Kidney (tissue), 14 donors: ENCODE results near the gene NFE2. TPM values are rescaled to one million over a fixed set of nuclear protein-coding genes. Genes with fewer than 3 reads are reported as not detected.
A peak's percentile ranks its signal among the peaks of the same experiment; 100 is the strongest.
"Not testable (repeated sequence)": the region's sequence is repeated elsewhere in the genome, so short reads cannot be mapped to it uniquely, and the experiment has no call there.

Experiments used
- DNase-seq, 5 donors: peaks; one replicate each; pipeline ENCODE4 v3.0.0-alpha.2; 2013 to 2020
- FAIRE-seq: peaks from 2 replicates; lab custom pipeline; 2012; peaks lifted over from hg19 to GRCh38; lab: Jason Lieb, UNC
- H3K27ac ChIP-seq, 2 donors: one replicate each; pipeline ENCODE4 v1.7.0; 2013; ENCODE audit warnings: low read depth in 2 of 2, low read length in 2 of 2, inconsistent platforms in 1 of 2
- H3K27me3 ChIP-seq: one replicate; pipeline ENCODE4 v1.7.1; 2013; ENCODE audit warnings: low read length, inconsistent platforms; ENCODE audit not compliant: control insufficient read depth, insufficient read depth
- H3K36me3 ChIP-seq, 3 donors: one replicate each; pipeline versions ENCODE4 v1.7.0 to v1.7.1; 2013; ENCODE audit warnings: low read length in 3 of 3, control low read depth in 1 of 3, inconsistent platforms in 1 of 3; ENCODE audit not compliant: insufficient read depth in 3 of 3, control insufficient read depth in 2 of 3
- H3K4me1 ChIP-seq, 3 donors: one replicate each; pipeline versions ENCODE4 v1.7.0 to v1.7.1; 2013; ENCODE audit warnings: low read length in 3 of 3, inconsistent platforms in 1 of 3, low read depth in 1 of 3; ENCODE audit not compliant: control insufficient read depth in 2 of 3, insufficient read depth in 2 of 3
- H3K4me3 ChIP-seq, 3 donors: one replicate each; pipeline versions ENCODE4 v1.7.0 to v1.8.1; 2013; ENCODE audit warnings: low read length in 3 of 3, control low read depth in 1 of 3, inconsistent platforms in 1 of 3
- H3K9ac ChIP-seq, 3 donors: one replicate each; pipeline versions ENCODE4 v1.7.0 to v1.7.1; 2013; ENCODE audit warnings: low read length in 3 of 3, control low read depth in 1 of 3, inconsistent platforms in 1 of 3
- H3K9me3 ChIP-seq, 3 donors: one replicate each; pipeline versions ENCODE4 v1.7.0 to v1.7.1; 2013; ENCODE audit warnings: low read length in 3 of 3, control low read depth in 1 of 3, inconsistent platforms in 1 of 3; ENCODE audit not compliant: control insufficient read depth in 2 of 3, insufficient read depth in 1 of 3
- CTCF ChIP-seq: IDR thresholded peaks from 3 replicates; pipeline ENCODE4 v1.5.1; 2012; ENCODE audit warnings: mild to moderate bottlenecking, moderate library complexity, borderline replicate concordance; ENCODE audit not compliant: insufficient read depth; ENCODE audit errors: extremely low read depth
- intact Hi-C: fragments of 100-400 bp; cut with DNase I; formaldehyde crosslinking; loops from one replicate; pipeline ENCODE4 v1.11.1; 2022
- polyA plus RNA-seq: library from polyadenylated mRNA; stranded (reverse); fragments of 350-450 nt; fragmentation: Illumina TruSeq; extraction: RNeasy Lipid Tissue Mini Kit (QIAGEN cat#74804); gene quantifications from one replicate; pipeline ENCODE4 v1.2.3, GENCODE V29; 2014; ENCODE audit warnings: low read depth, low replicate concordance; ENCODE audit not compliant: insufficient read depth
- total RNA-seq: library from RNA; stranded (reverse); fragmentation: NEBNext Ultra II Directional; extraction: Animal tissue kit (Norgen Biotek cat#: 25700); gene quantifications from one replicate; pipeline ENCODE4 v1.2.1, GENCODE V29; 2021
- donor health status: control.
- donor health status: control.
- donor health status: control.
- donor health status: control.
- donor health status: control.
- donor health status: DM: yes; HTN: yes; CAD: no.
- donor health status: Normal renal cell carcinoma (clear cell type).

NFE2 gene
- total and polyA plus RNA-seq, 2 donors from 2014 or later, result 1.6 TPM; not detected in 1

- Histone ChIP-seq H3K4me1 (peaks cover 15 to 22% (median 22%) of the 10 kb centered on the region in 3 donors), H3K4me3 (peak overlapping the region; percentile 8 to 95 (median 40)), H3K9me3 (no peaks in the 10 kb centered on the region), H3K27me3 (no peaks in the 10 kb centered on the region), H3K36me3 (peaks cover 22 to 58% (median 42%) of the 10 kb centered on the region in 3 donors), H3K9ac (peak overlapping the region in 2 of 3 donors; percentile 30 to 47), H3K27ac (peak overlapping the region in 1 of 2 donors; percentile 5)
- no peak for DNase-seq
- intact Hi-C loops, result no loop called here
- FAIRE-seq, result no peak
- TF ChIP-seq CTCF, result no peak
Observed at GRCh38 chr12:54282949-54283593, 17.7 kb downstream of the NFE2 start.

- H3K27ac ChIP-seq, DNase-seq, intact Hi-C loops, FAIRE-seq, H3K27me3 ChIP-seq, H3K9me3 ChIP-seq: not testable (repeated sequence)
- peak overlapping the region; percentile 96 to 100 (median 99) for H3K9ac ChIP-seq
- H3K4me1 ChIP-seq, result peaks cover 19 to 26% (median 25%) of the 10 kb centered on the region in 3 donors
- H3K4me3 ChIP-seq, result peak overlapping the region; percentile 95 to 100 (median 100)
- peaks cover 17 to 46% (median 29%) of the 10 kb centered on the region in 3 donors for H3K36me3 ChIP-seq
Observed at GRCh38 chr12:54281694-54282093, 19.1 kb downstream of the NFE2 start.

- H3K4me1 ChIP-seq, result peaks cover 19 to 26% (median 25%) of the 10 kb centered on the region in 3 donors
- FAIRE-seq, result not testable (repeated sequence)
Observed at GRCh38 chr12:54281261-54281638, 19.6 kb downstream of the NFE2 start.

GRCh38 chr12:54280468-54281260 is 20.2 kb downstream of the NFE2 start, which contains the start of gene HNRNPA1:
Gene HNRNPA1 (plus strand): TSS chr12:54280726. CDS start chr12:54280808, 82 bp downstream.
- H3K4me3 ChIP-seq, result peak within 1 kb of the TSS; percentile 95 to 100 (median 100)
- peaks cover 19 to 26% (median 22%) of the 10 kb centered on the region in 3 donors for H3K4me1 ChIP-seq
- FAIRE-seq (peak; percentile 95), DNase-seq (peak; percentile 97 to 100 (median 99))
- intact Hi-C loops, result no loop called here
- no peaks in the 10 kb centered on the region for H3K9me3 ChIP-seq
- H3K27me3 ChIP-seq, result no peaks in the 10 kb centered on the region
- peaks cover 17 to 37% (median 23%) of the 10 kb centered on the region in 3 donors for H3K36me3 ChIP-seq
- no peak for TF ChIP-seq CTCF
- H3K27ac ChIP-seq, result peak within 1 kb of the TSS; percentile 94 to 98
- peak within 1 kb of the TSS; percentile 96 to 100 (median 99) for H3K9ac ChIP-seq

More at GRCh38 chr12:54281261-54281638, 19.6 kb downstream of the NFE2 start:
- DNase-seq, H3K27me3 ChIP-seq, H3K9me3 ChIP-seq, intact Hi-C loops: not testable (repeated sequence)
- H3K36me3 ChIP-seq, result peaks cover 17 to 42% (median 27%) of the 10 kb centered on the region in 3 donors
- H3K9ac ChIP-seq, result peak overlapping the region; percentile 96 to 100 (median 99)
- peak overlapping the region; percentile 94 to 98 for H3K27ac ChIP-seq
- H3K4me3 ChIP-seq, result peak overlapping the region; percentile 95 to 100 (median 100)
